B cell (primary cell): ENCODE data around the gene FAM227A. TPM values are rescaled to one million over a fixed set of nuclear protein-coding genes. Genes with fewer than 3 reads are reported as not detected.
A peak's percentile ranks its signal among the peaks of the same experiment; 100 is the strongest.

Source experiments
- ATAC-seq: fragments of 200-7000 bp; cut with Tn5 transposase; one replicate; pipeline ENCODE4 v1.10.0; 2021; ENCODE audit warnings: low read depth, mild to moderate bottlenecking, moderate number of reproducible peaks, moderate library complexity
- CTCF ChIA-PET: fragments of 350-600 bp; sonication (Branson Sonifier 250); formaldehyde crosslinking; loops from one replicate; lab custom pipeline; 2021; ENCODE audit warnings: antibody characterized with exemption, inconsistent platforms; lab: Charles Lee
- POLR2A ChIA-PET: fragments of 350-600 bp; sonication (Branson Sonifier 250); formaldehyde crosslinking; loops from one replicate; lab custom pipeline; 2021; ENCODE audit warnings: antibody characterized with exemption; lab: Charles Lee
- DNase-seq: peaks from one replicate; pipeline ENCODE4 v3.0.0; 2013
- H2AFZ ChIP-seq: 2 replicates; pipeline ENCODE4 v1.6.1; 2012; ENCODE audit warnings: mild to moderate bottlenecking, low read depth, low read length; ENCODE audit not compliant: insufficient read depth, poor library complexity, severe bottlenecking
- H3K27ac ChIP-seq, 2 donors: 1 replicate in 1 of 2; 2 replicates in 1 of 2; pipeline ENCODE4 v1.5.1; 2012 to 2013; ENCODE audit warnings: low read length in 2 of 2, mild to moderate bottlenecking in 2 of 2, moderate library complexity in 1 of 2
- H3K27me3 ChIP-seq, 4 experiments: fragments of 200-600 bp in 1 of 4; sonication (generic) in 1 of 4; replicated peaks in 1 of 4; 1 replicate in 2 of 4; 2 replicates in 2 of 4; pipeline versions ENCODE4 v1.6.1 to v1.7.0; 2013 to 2016; ENCODE audit warnings: low read length in 3 of 4, mild to moderate bottlenecking in 2 of 4, mixed read lengths in 1 of 4, moderate library complexity in 1 of 4; ENCODE audit not compliant: insufficient read depth in 4 of 4, control insufficient read depth in 3 of 4; ENCODE audit errors: control extremely low read depth in 1 of 4
- H3K36me3 ChIP-seq, 2 experiments: replicated peaks in 1 of 2; 1 replicate in 1 of 2; 2 replicates in 1 of 2; pipeline versions ENCODE4 v1.6.1 to v1.7.1; 2013; ENCODE audit warnings: low read length in 1 of 2; ENCODE audit not compliant: insufficient read depth in 2 of 2, control insufficient read depth in 1 of 2; ENCODE audit errors: control extremely low read depth in 1 of 2, extremely low read depth in 1 of 2
- H3K4me1 ChIP-seq, 2 donors: fragments of 200-600 bp in 1 of 2; sonication (generic) in 1 of 2; 1 replicate in 1 of 2; 2 replicates in 1 of 2; pipeline versions ENCODE4 v1.5.1 to v1.6.1; 2013 to 2017; ENCODE audit warnings: low read length in 2 of 2; ENCODE audit not compliant: control insufficient read depth in 2 of 2, insufficient read depth in 2 of 2
- H3K4me2 ChIP-seq: replicated peaks from 2 replicates; pipeline ENCODE3; 2012; ENCODE audit warnings: mild to moderate bottlenecking, low read depth, low read length; ENCODE audit not compliant: poor library complexity, severe bottlenecking
- H3K4me3 ChIP-seq, 5 experiments: fragments of 200-600 bp in 1 of 5; sonication (generic) in 1 of 5; 1 replicate in 3 of 5; 2 replicates in 2 of 5; pipeline versions ENCODE4 v1.5.1 to v1.7.0; 2011 to 2016; ENCODE audit warnings: low read length in 4 of 5, mild to moderate bottlenecking in 4 of 5, low read depth in 2 of 5, control low read depth in 1 of 5, moderate library complexity in 1 of 5; ENCODE audit not compliant: insufficient read depth in 1 of 5; ENCODE audit errors: control extremely low read depth in 1 of 5, extremely low read depth in 1 of 5
- H3K79me2 ChIP-seq: fragments of 200-600 bp; sonication (generic); one replicate; pipeline ENCODE4 v1.6.0; 2016; ENCODE audit warnings: low read length; ENCODE audit not compliant: control insufficient read depth, insufficient read depth
- H3K9ac ChIP-seq: fragments of 200-600 bp; sonication (generic); 2 replicates; pipeline ENCODE4 v1.6.1; 2017; ENCODE audit warnings: mild to moderate bottlenecking, low read length, moderate library complexity
- H3K9me3 ChIP-seq, 3 donors: one replicate each; pipeline versions ENCODE4 v1.6.1 to v1.7.1; 2013; ENCODE audit warnings: low read length in 2 of 3; ENCODE audit not compliant: control insufficient read depth in 2 of 3, insufficient read depth in 1 of 3; ENCODE audit errors: control extremely low read depth in 1 of 3
- H4K20me1 ChIP-seq: 2 replicates; pipeline ENCODE4 v1.6.0; 2012; ENCODE audit warnings: mild to moderate bottlenecking, low read length; ENCODE audit not compliant: insufficient read depth, control insufficient read depth, poor library complexity, severe bottlenecking
- H3K27ac Mint-ChIP-seq: one replicate; pipeline ENCODE4 v1.8.0; 2021; ENCODE audit warnings: mixed read lengths
- H3K27me3 Mint-ChIP-seq: one replicate; pipeline ENCODE4 v1.8.0; 2021; ENCODE audit warnings: mixed read lengths
- H3K4me1 Mint-ChIP-seq: one replicate; pipeline ENCODE4 v1.8.0; 2021; ENCODE audit warnings: mixed read lengths
- H3K4me3 Mint-ChIP-seq: one replicate; pipeline ENCODE4 v1.8.0; 2021; ENCODE audit warnings: mixed read lengths
- H3K9me3 Mint-ChIP-seq: one replicate; pipeline ENCODE4 v1.8.0; 2022; ENCODE audit warnings: mixed read lengths; ENCODE audit not compliant: insufficient read depth
- CTCF ChIP-seq: fragments of 200-600 bp; IDR thresholded peaks from one replicate; pipeline ENCODE4 v1.8.0; 2022; ENCODE audit warnings: antibody characterized with exemption, mild to moderate bottlenecking
- EZH2 ChIP-seq: IDR thresholded peaks from 2 replicates; pipeline ENCODE4 v1.6.1; 2012; ENCODE audit warnings: borderline replicate concordance, low read depth, mild to moderate bottlenecking, moderate library complexity, low read length; ENCODE audit not compliant: insufficient read depth, poor library complexity, severe bottlenecking
- WGBS: methylation state at CpG from one replicate; pipeline ENCODE4 v1.1.5; 2013; ENCODE audit warnings: missing lambda C conversion rate; ENCODE audit not compliant: insufficient coverage; 5-methylcytosine and 5-hydroxymethylcytosine counted together
- intact Hi-C: fragments of 100-400 bp; cut with micrococcal nuclease; formaldehyde crosslinking; loops from one replicate; pipeline ENCODE4 v1.10.0; 2022
- polyA plus RNA-seq: library from polyadenylated mRNA; depleted of rRNA; stranded (reverse); fragments of >200 nt; gene quantifications from 2 replicates; pipeline ENCODE4 v1.2.3, GENCODE V29; 2012
- total RNA-seq, 2 donors: library from RNA; stranded (reverse); fragments of 120-200 nt in 1 of 2; gene quantifications; 1 replicate in 1 of 2; 2 replicates in 1 of 2; pipeline versions ENCODE4 v1.2.3 to v1.2.4, GENCODE V29; 2013 to 2022

FAM227A gene
- total and polyA plus RNA-seq, 2 donors (not counting 1 experiment from before 2014, with no cell fraction given): 0.04 to 0.57 TPM

- Histone ChIP-seq H3K27ac (peak overlapping the region; percentile 25 to 46), H2AFZ (peak overlapping the region; percentile 82), H3K27me3 (no peaks in the 10 kb centered on the region), H3K9ac (peak overlapping the region; percentile 77), H3K36me3 (no peaks in the 10 kb centered on the region), H3K79me2 (no peaks in the 10 kb centered on the region), H3K9me3 (no peaks in the 10 kb centered on the region), H3K4me3 (peak overlapping the region; percentile 71 to 93 (median 75)), H3K4me1 (peaks cover 14 to 18% of the 10 kb centered on the region in 2 donors), H4K20me1 (no peaks in the 10 kb centered on the region), H3K4me2 (peak overlapping the region; percentile 91)
- no peaks in the 10 kb centered on the region for H3K9me3 Mint-ChIP-seq
- TF ChIP-seq CTCF (no peak), EZH2 (no peak)
- H3K27me3 Mint-ChIP-seq: no peaks in the 10 kb centered on the region
- peaks cover 14% of the 10 kb centered on the region for H3K4me1 Mint-ChIP-seq
- DNase-seq (no peak), ATAC-seq (no peak)
- no CpG with 5 or more reads among the region's 14 CpGs for WGBS
- ChIA-PET POLR2A (interaction anchor here (0.6 kb wide), 2 partner anchors 17 to 523 kb away, joined by 3 to 4 read pairs; no protein-coding TSS in a partner anchor), CTCF (interaction anchor here (0.6 to 5.3 kb wide), 8 partner anchors 59 to 517 kb away, joined by 3 to 89 read pairs (median 4); no protein-coding TSS in a partner anchor)
- peak overlapping the region; percentile 89 for H3K4me3 Mint-ChIP-seq
- intact Hi-C loops: loop anchor here (1.0 to 5.0 kb wide), 7 partner anchors 65 to 298 kb away; partner anchors contain the start of genes CSNK1E, DDX17 and TMEM184B
- peak overlapping the region; percentile 57 for H3K27ac Mint-ChIP-seq
These were observed 85.3 kb downstream of the FAM227A start for GRCh38 chr22:38570779-38571364.
